IPS-18a (cell line): ENCODE results near the gene GCG.

Source experiments
- H3K27ac ChIP-seq: one replicate; pipeline ENCODE4 v1.5.1; 2013; ENCODE audit warnings: low read length
- H3K27me3 ChIP-seq: one replicate; pipeline ENCODE4 v1.6.1; 2013; ENCODE audit warnings: mild to moderate bottlenecking, low read length; ENCODE audit not compliant: control insufficient read depth, insufficient read depth
- H3K36me3 ChIP-seq: one replicate; pipeline ENCODE4 v1.6.1; 2013; ENCODE audit warnings: low read depth, low read length; ENCODE audit not compliant: control insufficient read depth
- H3K4me1 ChIP-seq: one replicate; pipeline ENCODE4 v1.6.1; 2013; ENCODE audit warnings: low read depth, low read length; ENCODE audit not compliant: control insufficient read depth
- H3K4me3 ChIP-seq: one replicate; pipeline ENCODE4 v1.5.1; 2013; ENCODE audit warnings: low read length
- H3K9ac ChIP-seq: one replicate; pipeline ENCODE4 v1.6.1; 2013; ENCODE audit warnings: mild to moderate bottlenecking, low read length, moderate library complexity
- H3K9me3 ChIP-seq: one replicate; pipeline ENCODE4 v1.6.1; 2013; ENCODE audit warnings: low read depth, low read length; ENCODE audit not compliant: control insufficient read depth

Gene GCG

DNA sequence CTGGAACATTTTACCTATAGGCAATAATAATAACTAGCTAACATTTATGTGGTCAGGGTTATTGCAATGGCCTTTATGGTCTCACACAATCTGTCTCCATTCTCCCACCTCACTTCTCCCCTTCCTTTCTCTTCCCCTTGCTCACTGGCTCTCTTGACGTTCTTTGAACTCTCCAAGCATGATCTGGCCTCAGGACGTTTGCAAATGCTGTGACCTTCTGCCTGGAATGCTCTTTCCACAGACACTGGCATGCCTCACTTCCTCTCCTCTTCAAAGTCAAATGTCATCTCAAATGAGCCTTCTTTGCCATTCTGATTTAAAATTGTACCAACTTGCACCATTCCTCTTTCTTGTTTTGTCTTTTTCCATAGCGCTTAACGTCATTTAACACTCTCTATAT is 25.3 kb upstream of the GCG start:
- Histone ChIP-seq H3K36me3 (no peaks in the 10 kb centered on the region), H3K27me3 (no peaks in the 10 kb centered on the region), H3K4me1 (no peaks in the 10 kb centered on the region), H3K9me3 (no peaks in the 10 kb centered on the region), H3K27ac (no peak overlapping the region), H3K9ac (no peak overlapping the region), H3K4me3 (no peak overlapping the region)

DNA sequence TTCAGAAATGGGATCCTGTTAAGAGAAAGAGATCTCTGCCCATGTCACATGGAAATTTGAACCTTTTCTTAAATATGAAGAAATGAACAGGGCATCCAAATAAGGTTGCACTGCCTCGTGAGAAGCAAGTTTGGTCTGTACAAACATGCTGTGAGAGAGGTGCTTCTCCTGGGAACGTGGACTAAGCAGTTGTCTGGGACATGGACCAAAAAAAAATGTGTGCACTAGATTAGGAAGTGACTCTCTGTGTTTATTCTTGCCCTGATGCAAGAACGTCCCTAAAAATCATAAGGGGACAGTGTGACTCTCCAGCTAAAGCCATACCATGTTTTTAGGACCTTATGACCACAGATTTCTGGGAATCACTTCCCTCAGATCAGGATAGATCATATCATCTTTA is 23.7 kb upstream of the GCG start:
- H3K4me3 ChIP-seq = no peak overlapping the region
- no peaks in the 10 kb centered on the region for H3K27me3 ChIP-seq
- H3K36me3 ChIP-seq = no peaks in the 10 kb centered on the region
- H3K9ac ChIP-seq = no peak overlapping the region
- H3K9me3 ChIP-seq = no peaks in the 10 kb centered on the region
- H3K27ac ChIP-seq = no peak overlapping the region
- H3K4me1 ChIP-seq = peaks cover 6% of the 10 kb centered on the region

DNA sequence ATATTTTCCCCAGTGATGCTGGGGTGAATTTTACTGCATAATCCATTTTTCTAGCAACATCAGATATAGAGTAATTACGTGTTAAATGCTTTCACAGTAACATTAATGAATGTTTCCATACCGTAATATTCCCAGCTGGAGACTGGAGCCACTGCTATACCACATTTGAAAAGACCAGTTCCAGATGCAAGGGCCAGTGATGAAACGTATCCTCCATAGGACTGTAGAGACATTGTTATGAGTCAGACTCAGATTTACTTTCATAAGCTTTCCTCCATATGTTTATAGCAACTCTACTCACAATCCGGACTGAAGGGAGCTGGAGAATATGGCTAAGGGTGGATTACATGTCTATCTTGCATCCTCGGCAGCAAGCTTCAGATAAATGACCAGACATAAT is 22.7 kb upstream of the GCG start:
- Histone ChIP-seq H3K4me3 (no peak overlapping the region), H3K36me3 (no peaks in the 10 kb centered on the region), H3K27ac (no peak overlapping the region), H3K4me1 (peaks cover 6% of the 10 kb centered on the region), H3K9ac (no peak overlapping the region), H3K27me3 (no peaks in the 10 kb centered on the region), H3K9me3 (no peaks in the 10 kb centered on the region)

DNA sequence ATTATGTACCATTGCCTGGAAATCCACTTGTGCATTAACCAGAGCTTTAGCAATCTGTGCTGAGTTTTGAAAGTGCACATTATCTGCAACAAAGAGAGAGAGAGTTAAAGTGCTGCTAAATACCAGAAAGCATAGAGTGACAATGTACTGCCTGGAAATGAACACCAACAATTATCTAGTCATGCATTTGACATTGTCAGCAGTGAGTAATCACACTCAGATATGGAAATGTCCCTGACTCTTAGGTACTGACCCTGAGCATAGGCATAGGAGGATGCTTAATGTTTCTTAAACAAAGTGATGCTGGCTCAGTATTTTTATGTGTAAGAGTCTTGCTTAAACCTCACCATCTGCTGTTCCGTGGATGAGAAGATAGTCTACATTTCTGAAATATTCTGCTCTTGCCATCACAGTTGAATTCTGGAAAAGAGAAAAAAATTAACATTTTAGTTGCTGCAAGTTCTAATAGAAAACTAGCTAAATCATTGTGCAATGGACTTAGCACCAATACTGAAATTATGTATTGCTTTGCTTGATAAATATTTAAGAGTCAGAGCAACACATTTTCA is 20.8 kb upstream of the GCG start:
- H3K27ac ChIP-seq = no peak overlapping the region
- H3K4me1 ChIP-seq = peaks cover 6% of the 10 kb centered on the region
- no peak overlapping the region for H3K4me3 ChIP-seq
- H3K36me3 ChIP-seq = no peaks in the 10 kb centered on the region
- no peaks in the 10 kb centered on the region for H3K9me3 ChIP-seq
- H3K27me3 ChIP-seq = no peaks in the 10 kb centered on the region
- no peak overlapping the region for H3K9ac ChIP-seq

DNA sequence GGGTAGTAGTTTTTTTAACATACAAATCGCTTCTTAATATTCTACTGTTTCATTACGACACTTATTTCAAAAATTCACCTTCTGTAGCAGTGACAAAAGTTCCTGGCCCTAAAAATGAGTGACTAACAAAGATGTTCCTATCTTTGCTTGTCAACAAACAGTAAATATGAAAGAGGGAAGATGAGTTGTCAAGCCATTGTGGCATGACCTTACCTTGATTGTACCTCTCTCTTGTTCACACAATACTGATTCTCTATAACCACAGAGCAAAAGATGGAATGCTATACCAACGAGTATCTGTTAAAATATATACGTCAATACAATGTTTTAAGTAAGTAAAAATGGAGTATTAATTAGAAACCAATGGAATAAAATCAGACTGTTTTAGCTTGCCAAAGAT is 14.7 kb upstream of the GCG start:
- H3K27ac ChIP-seq = no peak overlapping the region
- H3K4me3 ChIP-seq = no peak overlapping the region
- no peaks in the 10 kb centered on the region for H3K27me3 ChIP-seq
- no peaks in the 10 kb centered on the region for H3K36me3 ChIP-seq
- H3K9ac ChIP-seq = no peak overlapping the region
- no peaks in the 10 kb centered on the region for H3K9me3 ChIP-seq
- H3K4me1 ChIP-seq = peaks cover 6% of the 10 kb centered on the region

DNA sequence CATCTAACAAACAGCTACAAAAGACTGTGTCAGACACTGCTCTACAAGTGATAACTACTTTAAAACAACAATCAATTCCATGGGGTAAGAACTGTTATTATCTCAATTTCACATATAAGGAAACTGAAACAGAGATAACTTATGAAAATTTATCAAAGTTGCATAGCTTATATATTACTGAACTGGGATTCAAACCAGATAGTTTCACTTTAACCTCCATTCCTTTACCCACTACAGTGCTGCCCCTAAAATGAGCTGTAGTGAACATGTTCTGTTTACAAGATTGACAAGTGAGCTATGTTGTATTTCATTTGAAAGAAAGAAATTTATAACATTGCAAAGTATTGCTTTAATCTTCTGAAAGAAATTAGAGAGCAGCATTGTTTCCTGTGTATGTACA is 14.1 kb upstream of the GCG start:
- no peak overlapping the region for H3K4me3 ChIP-seq
- H3K9me3 ChIP-seq = no peaks in the 10 kb centered on the region
- peaks cover 4% of the 10 kb centered on the region for H3K4me1 ChIP-seq
- H3K9ac ChIP-seq = no peak overlapping the region
- no peaks in the 10 kb centered on the region for H3K36me3 ChIP-seq
- H3K27ac ChIP-seq = no peak overlapping the region
- H3K27me3 ChIP-seq = no peaks in the 10 kb centered on the region

DNA sequence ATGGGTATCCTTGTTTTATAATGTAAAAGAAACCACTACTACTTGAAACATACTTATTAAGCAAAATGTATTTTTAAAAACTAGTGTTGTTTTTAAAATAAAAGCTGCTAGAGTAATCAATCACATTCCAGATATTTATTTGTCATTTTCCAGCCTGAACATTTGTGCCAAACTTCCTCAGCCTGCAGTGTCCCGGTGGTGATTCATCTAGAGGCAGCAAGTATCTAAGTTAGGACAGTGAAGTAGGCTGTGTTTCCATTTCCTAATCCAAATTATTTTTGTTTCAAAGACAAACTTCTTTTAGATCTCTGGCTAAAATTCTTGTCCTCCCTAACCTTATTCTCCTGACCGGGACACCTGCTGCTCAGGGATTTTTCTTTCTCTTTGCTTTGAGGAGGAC is 12.8 kb upstream of the GCG start:
- Histone ChIP-seq H3K27me3 (no peaks in the 10 kb centered on the region), H3K36me3 (no peaks in the 10 kb centered on the region), H3K4me3 (no peak overlapping the region)

DNA sequence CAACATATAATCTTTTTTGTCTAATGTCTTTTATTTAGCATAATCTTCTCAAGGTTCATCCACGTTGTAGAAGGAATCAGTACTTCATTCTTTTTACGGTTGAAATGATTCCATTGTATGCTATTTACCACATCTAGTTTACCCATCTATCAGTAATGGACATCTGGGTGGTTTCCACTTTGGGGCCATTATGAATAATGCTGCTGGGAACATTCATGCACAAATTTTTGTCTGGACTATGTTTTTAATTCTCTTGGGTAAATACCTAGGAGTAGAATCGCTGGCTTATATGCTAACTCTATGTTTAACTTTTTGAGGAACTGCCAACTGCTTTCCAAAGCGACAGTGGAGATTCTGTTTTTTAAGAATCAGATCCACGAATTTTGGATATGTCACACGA is 7.4 kb upstream of the GCG start:
- Histone ChIP-seq H3K4me1 (no peaks in the 10 kb centered on the region), H3K27me3 (no peaks in the 10 kb centered on the region), H3K9ac (no peak overlapping the region), H3K36me3 (no peaks in the 10 kb centered on the region), H3K27ac (no peak overlapping the region), H3K9me3 (no peaks in the 10 kb centered on the region), H3K4me3 (no peak overlapping the region)

More for the DNA sequence above, 12.8 kb upstream of the GCG start:
- no peak overlapping the region for H3K9ac ChIP-seq
- no peaks in the 10 kb centered on the region for H3K9me3 ChIP-seq
- no peak overlapping the region for H3K27ac ChIP-seq
- no peaks in the 10 kb centered on the region for H3K4me1 ChIP-seq

DNA sequence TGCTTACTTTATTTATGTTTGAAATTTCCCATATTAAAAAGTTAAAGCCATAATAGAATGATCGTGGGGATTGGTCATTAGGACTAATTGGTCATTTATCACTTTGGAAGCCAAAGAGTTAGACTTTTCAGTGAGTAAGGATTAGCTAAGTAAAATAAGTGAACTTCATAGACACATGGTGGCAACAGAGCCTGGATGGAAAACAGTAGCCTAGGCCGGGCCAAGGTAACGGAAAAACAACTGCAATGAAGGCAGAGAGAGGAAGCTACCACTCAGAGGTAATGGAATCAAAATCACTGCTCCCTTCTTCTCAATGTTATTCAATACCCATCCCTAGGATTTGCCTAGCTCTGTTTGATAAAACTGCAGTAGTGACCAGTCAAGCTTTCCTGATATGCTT is 4.1 kb upstream of the GCG start:
- Histone ChIP-seq H3K27me3 (no peaks in the 10 kb centered on the region), H3K4me1 (no peaks in the 10 kb centered on the region), H3K27ac (no peak overlapping the region), H3K9ac (no peak overlapping the region), H3K4me3 (no peak overlapping the region), H3K9me3 (no peaks in the 10 kb centered on the region), H3K36me3 (no peaks in the 10 kb centered on the region)

DNA sequence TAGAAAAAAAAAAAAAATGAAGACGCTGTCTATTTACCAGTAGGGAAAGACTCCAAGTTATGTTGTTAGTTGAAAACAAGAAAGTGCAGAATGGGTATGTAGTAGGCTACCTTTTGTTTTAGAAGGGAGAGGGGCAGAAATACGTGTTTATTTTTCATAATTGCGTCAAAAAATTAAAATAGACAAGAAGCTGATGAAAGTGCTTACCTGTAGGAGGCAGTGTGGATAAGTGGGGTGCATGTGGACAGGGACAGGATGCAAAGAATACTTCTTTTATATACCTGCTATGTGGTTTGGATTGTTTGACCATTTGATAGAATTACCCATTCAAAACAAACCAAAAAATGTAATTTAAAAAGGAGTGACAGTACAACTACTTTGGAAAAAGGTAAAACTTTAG is 3.0 kb upstream of the GCG start:
- H3K27me3 ChIP-seq = no peaks in the 10 kb centered on the region
- no peak overlapping the region for H3K4me3 ChIP-seq
- H3K27ac ChIP-seq = no peak overlapping the region
- no peaks in the 10 kb centered on the region for H3K9me3 ChIP-seq
- no peaks in the 10 kb centered on the region for H3K4me1 ChIP-seq
- no peaks in the 10 kb centered on the region for H3K36me3 ChIP-seq
- H3K9ac ChIP-seq = no peak overlapping the region

DNA sequence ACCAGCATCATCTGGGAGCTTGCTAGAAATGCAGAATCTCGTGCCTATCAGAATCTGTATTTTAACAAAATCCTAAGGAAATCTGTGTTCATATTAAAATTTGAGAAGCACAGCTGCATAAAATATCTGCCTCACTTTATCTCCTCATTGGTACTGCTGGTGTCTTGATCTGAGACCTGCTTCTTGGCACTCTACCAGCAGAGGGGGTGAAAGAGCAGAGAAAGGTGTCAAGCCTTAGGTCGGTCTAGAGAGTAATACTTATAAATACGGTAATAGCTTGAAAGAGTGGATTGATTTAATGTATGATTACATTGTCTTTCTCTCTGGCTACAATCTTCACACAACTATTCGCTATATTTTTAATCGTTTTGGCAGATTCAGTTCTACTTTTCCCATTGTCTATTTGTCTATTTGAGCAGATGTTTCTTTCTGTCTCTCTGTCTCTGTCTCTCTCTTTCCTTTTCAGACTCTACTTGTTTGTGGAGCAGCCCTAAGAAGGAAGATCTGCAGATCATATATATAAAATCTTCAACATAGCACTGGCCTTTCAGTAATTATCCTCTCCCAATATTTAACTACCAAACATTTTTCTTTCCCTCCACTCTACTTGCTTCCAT is 1.7 kb upstream of the GCG start:
- Histone ChIP-seq H3K9ac (no peak overlapping the region), H3K9me3 (no peaks in the 10 kb centered on the region), H3K4me1 (peaks cover 3% of the 10 kb centered on the region), H3K27ac (no peak overlapping the region), H3K36me3 (no peaks in the 10 kb centered on the region), H3K27me3 (no peaks in the 10 kb centered on the region), H3K4me3 (no peak overlapping the region)

DNA sequence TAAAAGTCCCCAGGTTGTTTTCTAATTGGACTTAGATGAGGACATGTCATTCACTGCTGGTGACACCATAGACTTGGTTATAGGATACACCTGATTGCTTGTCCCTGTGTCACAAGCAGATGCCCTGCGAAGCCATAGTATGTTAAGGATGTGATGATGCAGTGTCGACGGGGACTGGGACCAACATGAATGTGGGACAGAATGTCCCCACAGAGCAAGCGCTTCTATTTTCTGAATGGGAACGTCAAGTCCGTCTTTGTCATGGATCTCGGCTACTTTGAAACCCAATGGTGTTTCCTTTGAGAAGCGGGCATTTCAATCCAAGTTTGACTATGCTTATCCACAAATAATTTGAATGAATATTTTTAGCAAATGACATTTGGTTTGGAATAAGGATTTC is 2.1 kb downstream of the GCG start:
- no peak overlapping the region for H3K4me3 ChIP-seq
- H3K36me3 ChIP-seq = no peaks in the 10 kb centered on the region
- H3K9me3 ChIP-seq = no peaks in the 10 kb centered on the region

More for the DNA sequence above, 2.1 kb downstream of the GCG start:
- no peaks in the 10 kb centered on the region for H3K27me3 ChIP-seq
- H3K4me1 ChIP-seq = peaks cover 3% of the 10 kb centered on the region
- no peak overlapping the region for H3K27ac ChIP-seq
- H3K9ac ChIP-seq = no peak overlapping the region
